Natural killer cell (primary cell): ENCODE measurements around the gene DARS2. TPM values are rescaled to one million over a fixed set of nuclear protein-coding genes. Genes with fewer than 3 reads are reported as not detected.
"Not testable (repeated sequence)": the region's sequence is repeated elsewhere in the genome, so short reads cannot be mapped to it uniquely, and the experiment has no call there.

ENCODE experiments used
- ATAC-seq, 3 donors: fragments of 150-1000 bp in 2 of 3; fragments of 200-7000 bp in 1 of 3; cut with Tn5 transposase; 1 replicate in 1 of 3; 2 replicates in 2 of 3; pipeline ENCODE4 v1.10.0; 2021; ENCODE audit warnings: mild to moderate bottlenecking in 2 of 3, moderate library complexity in 2 of 3
- DNase-seq, 2 donors: peaks; one replicate each; pipeline versions ENCODE4 v3.0.0 to v3.0.0-alpha.2; 2013 to 2021; ENCODE audit warnings: mixed read lengths in 1 of 2
- H3K27ac ChIP-seq: one replicate; pipeline ENCODE4 v1.5.1; 2013; ENCODE audit warnings: mild to moderate bottlenecking, low read length
- H3K27me3 ChIP-seq: one replicate; pipeline ENCODE4 v1.6.1; 2013; ENCODE audit warnings: low read length; ENCODE audit not compliant: control insufficient read depth, insufficient read depth
- H3K36me3 ChIP-seq: one replicate; pipeline ENCODE4 v1.6.1; 2013; ENCODE audit warnings: low read length; ENCODE audit not compliant: control insufficient read depth, insufficient read depth
- H3K4me1 ChIP-seq: one replicate; pipeline ENCODE4 v1.6.1; 2013; ENCODE audit warnings: low read length; ENCODE audit not compliant: control insufficient read depth, insufficient read depth
- H3K4me3 ChIP-seq: one replicate; pipeline ENCODE4 v1.5.1; 2013; ENCODE audit warnings: low read length
- H3K9me3 ChIP-seq: one replicate; pipeline ENCODE4 v1.6.1; 2013; ENCODE audit warnings: low read length; ENCODE audit not compliant: control insufficient read depth, insufficient read depth
- H3K27ac Mint-ChIP-seq, 2 donors: one replicate each; pipeline ENCODE4 v1.8.0; 2022; ENCODE audit warnings: mild to moderate bottlenecking in 2 of 2, mixed read lengths in 2 of 2, moderate library complexity in 1 of 2
- H3K27me3 Mint-ChIP-seq, 2 donors: one replicate each; pipeline ENCODE4 v1.8.0; 2022; ENCODE audit warnings: low read depth in 2 of 2, mixed read lengths in 2 of 2
- H3K36me3 Mint-ChIP-seq: one replicate; pipeline ENCODE4 v1.8.0; 2022; ENCODE audit warnings: mixed read lengths
- H3K4me1 Mint-ChIP-seq, 2 donors: one replicate each; pipeline ENCODE4 v1.8.0; 2022; ENCODE audit warnings: mixed read lengths in 2 of 2
- H3K4me3 Mint-ChIP-seq: one replicate; pipeline ENCODE4 v1.8.0; 2022; ENCODE audit warnings: mild to moderate bottlenecking, moderate library complexity, mixed read lengths
- H3K9me3 Mint-ChIP-seq, 2 donors: one replicate each; pipeline ENCODE4 v1.8.0; 2022; ENCODE audit warnings: mixed read lengths in 2 of 2
- WGBS: methylation state at CpG from one replicate; pipeline ENCODE4 v1.1.7; 2013; ENCODE audit warnings: missing lambda C conversion rate; ENCODE audit not compliant: insufficient coverage; 5-methylcytosine and 5-hydroxymethylcytosine counted together
- intact Hi-C: fragments of 100-400 bp; cut with micrococcal nuclease; formaldehyde crosslinking; loops from one replicate; pipeline ENCODE4 v1.14.2; 2022
- total RNA-seq, 4 donors: library from RNA; stranded (reverse); fragments of 120-200 nt in 1 of 4; gene quantifications; one replicate each; pipeline versions ENCODE4 v1.2.3 to v1.2.4, GENCODE V29; 2013 to 2022
- TF ChIP-seq, protein P1 (sequence below): fragments of 200-600 bp; IDR thresholded peaks from one replicate; pipeline ENCODE4 v1.8.0; 2022; ENCODE audit warnings: antibody characterized with exemption

The DARS2 gene
- total RNA-seq, 3 donors from 2014 or later (not counting 1 experiment from before 2014, with no cell fraction given), result 5.0 to 8.4 (median 5.8) TPM

DNA sequence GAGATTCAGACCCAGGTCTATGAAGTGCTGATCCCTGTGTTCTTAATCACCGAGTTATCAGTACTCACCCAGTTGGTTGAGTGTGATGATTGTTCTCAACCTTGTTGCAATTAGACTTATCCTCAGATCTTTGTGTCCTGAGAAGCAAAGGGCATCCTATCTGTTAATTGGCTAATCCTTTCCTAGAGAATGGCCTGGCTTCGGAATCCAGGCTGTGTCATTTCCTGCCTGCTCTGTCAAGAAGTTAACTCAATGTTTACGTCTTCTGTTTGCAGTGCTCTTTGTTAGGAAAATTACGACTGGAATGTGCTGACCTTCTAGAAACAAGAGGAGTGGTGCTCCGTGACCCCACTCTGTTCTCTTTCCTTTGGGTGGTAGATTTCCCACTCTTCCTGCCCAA is 28.6 kb downstream of the DARS2 start:
- H3K4me3 Mint-ChIP-seq, result no peak overlapping the region
- H3K27me3 Mint-ChIP-seq, result no peaks in the 10 kb centered on the region
- H3K36me3 Mint-ChIP-seq, result peaks cover 9% of the 10 kb centered on the region
- 93% methylated on average over 5 of the region's 5 CpGs for WGBS
- intact Hi-C loops, result no loop called here
- DNase-seq (no peak), ATAC-seq (no peak)
- Histone ChIP-seq H3K27me3 (no peaks in the 10 kb centered on the region), H3K4me3 (no peak overlapping the region), H3K9me3 (no peaks in the 10 kb centered on the region), H3K27ac (no peak overlapping the region), H3K36me3 (peaks cover 46% of the 10 kb centered on the region), H3K4me1 (no peaks in the 10 kb centered on the region)
- peaks cover 0 to 6% of the 10 kb centered on the region in 2 donors for H3K4me1 Mint-ChIP-seq
- no peaks in the 10 kb centered on the region for H3K9me3 Mint-ChIP-seq
- TF ChIP-seq, protein P1, sequence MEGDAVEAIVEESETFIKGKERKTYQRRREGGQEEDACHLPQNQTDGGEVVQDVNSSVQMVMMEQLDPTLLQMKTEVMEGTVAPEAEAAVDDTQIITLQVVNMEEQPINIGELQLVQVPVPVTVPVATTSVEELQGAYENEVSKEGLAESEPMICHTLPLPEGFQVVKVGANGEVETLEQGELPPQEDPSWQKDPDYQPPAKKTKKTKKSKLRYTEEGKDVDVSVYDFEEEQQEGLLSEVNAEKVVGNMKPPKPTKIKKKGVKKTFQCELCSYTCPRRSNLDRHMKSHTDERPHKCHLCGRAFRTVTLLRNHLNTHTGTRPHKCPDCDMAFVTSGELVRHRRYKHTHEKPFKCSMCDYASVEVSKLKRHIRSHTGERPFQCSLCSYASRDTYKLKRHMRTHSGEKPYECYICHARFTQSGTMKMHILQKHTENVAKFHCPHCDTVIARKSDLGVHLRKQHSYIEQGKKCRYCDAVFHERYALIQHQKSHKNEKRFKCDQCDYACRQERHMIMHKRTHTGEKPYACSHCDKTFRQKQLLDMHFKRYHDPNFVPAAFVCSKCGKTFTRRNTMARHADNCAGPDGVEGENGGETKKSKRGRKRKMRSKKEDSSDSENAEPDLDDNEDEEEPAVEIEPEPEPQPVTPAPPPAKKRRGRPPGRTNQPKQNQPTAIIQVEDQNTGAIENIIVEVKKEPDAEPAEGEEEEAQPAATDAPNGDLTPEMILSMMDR, result no peak
- H3K27ac Mint-ChIP-seq, result no peak overlapping the region

DNA sequence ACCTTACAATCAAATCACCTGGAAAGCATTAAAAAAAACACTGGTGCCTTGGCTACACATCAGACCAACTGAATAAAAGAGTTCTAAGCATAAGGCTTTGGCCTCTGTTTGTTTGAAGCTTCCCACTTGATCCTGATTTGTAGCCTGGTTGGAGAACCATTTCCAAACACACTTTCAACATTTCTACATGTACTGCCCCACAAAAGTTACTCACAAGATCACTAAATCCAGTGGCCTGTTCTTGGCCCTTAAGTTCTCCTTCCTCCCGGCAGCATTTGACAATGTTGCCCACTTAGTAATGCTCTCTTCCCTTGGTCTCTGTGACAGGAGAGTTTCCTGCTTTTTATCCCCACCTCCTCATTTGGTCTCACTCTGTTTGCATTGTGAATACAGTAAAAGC is 31.5 kb downstream of the DARS2 start:
- no peak for DNase-seq
- Histone ChIP-seq H3K9me3 (no peaks in the 10 kb centered on the region), H3K4me3 (no peak overlapping the region), H3K27ac (no peak overlapping the region), H3K27me3 (no peaks in the 10 kb centered on the region), H3K4me1 (no peaks in the 10 kb centered on the region), H3K36me3 (peaks cover 54% of the 10 kb centered on the region)
- WGBS, result 100% methylated on average over 1 of the region's 1 CpG
- H3K4me1 Mint-ChIP-seq, result peaks cover 0 to 6% of the 10 kb centered on the region in 2 donors
- peak overlapping the region in 1 of 2 donors; percentile 22 for H3K27ac Mint-ChIP-seq
- TF ChIP-seq, protein P1, result no peak
- peaks cover 9% of the 10 kb centered on the region for H3K36me3 Mint-ChIP-seq
- H3K4me3 Mint-ChIP-seq, result no peak overlapping the region
- intact Hi-C loops, result no loop called here
- H3K27me3 Mint-ChIP-seq, result no peaks in the 10 kb centered on the region
- no peak for ATAC-seq
- H3K9me3 Mint-ChIP-seq, result no peaks in the 10 kb centered on the region

DNA sequence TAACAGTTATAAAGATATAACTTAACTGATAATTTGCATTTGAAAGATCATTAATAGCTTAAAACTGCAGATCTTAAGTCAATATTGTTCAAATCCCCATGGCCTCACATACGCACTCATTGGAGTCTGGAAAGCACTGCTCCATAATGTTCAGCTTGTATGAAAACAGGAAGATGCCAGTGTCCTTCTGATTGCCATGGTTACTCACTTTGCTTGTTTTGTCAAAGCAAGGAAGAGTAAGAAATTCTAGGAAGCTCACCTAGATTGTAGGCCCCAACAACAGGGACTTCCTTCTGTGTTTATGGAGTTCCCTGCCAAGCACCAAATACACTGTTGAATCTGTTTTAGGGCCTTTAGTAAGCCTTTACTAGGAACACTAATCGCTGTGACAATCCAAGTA is 32.4 kb downstream of the DARS2 start:
- DNase-seq (no peak), ATAC-seq (no peak)
- no peaks in the 10 kb centered on the region for H3K27me3 ChIP-seq
- H3K27me3 Mint-ChIP-seq, result no peaks in the 10 kb centered on the region
- no peak overlapping the region for H3K4me3 Mint-ChIP-seq
- H3K9me3 Mint-ChIP-seq, result no peaks in the 10 kb centered on the region
- no peak overlapping the region for H3K27ac ChIP-seq
- H3K4me1 ChIP-seq, result no peaks in the 10 kb centered on the region
- peaks cover 0 to 6% of the 10 kb centered on the region in 2 donors for H3K4me1 Mint-ChIP-seq
- intact Hi-C loops, result no loop called here
- H3K36me3 ChIP-seq, result peaks cover 52% of the 10 kb centered on the region
- H3K9me3 ChIP-seq, result no peaks in the 10 kb centered on the region
- H3K36me3 Mint-ChIP-seq, result peaks cover 9% of the 10 kb centered on the region
- no peak overlapping the region for H3K27ac Mint-ChIP-seq
- TF ChIP-seq, protein P1, result no peak
- H3K4me3 ChIP-seq, result no peak overlapping the region
- WGBS, result 100% methylated on average over 2 of the region's 2 CpGs

DNA sequence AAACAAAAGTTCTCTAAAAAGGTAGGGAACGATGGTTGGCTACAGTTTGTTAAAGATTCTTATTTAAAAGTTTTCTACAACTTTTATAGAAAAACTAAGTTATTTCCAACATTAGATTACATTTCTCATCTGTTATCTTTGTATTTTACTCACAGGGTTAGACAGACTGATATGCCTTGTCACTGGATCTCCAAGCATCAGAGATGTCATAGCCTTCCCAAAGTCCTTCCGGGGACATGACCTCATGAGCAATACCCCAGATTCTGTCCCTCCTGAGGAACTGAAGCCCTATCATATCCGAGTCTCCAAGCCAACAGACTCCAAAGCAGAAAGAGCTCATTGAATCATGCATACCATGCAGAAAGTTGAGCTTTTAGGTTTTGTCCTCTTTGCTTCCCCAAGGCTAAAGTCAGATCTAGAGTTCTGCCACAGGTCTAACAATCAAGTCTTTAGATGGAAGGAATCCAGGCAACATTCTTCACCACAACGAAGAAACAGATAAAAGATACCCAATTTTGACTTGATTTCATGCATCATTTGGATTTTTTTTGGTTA is 33.0 kb downstream of the DARS2 start:
- no peak for DNase-seq
- Histone ChIP-seq H3K36me3 (peaks cover 52% of the 10 kb centered on the region), H3K27me3 (no peaks in the 10 kb centered on the region), H3K9me3 (no peaks in the 10 kb centered on the region), H3K4me3 (no peak overlapping the region), H3K27ac (no peak overlapping the region), H3K4me1 (no peaks in the 10 kb centered on the region)
- no peaks in the 10 kb centered on the region for H3K9me3 Mint-ChIP-seq
- WGBS, result 95% methylated on average over 3 of the region's 4 CpGs
- TF ChIP-seq, protein P1, result no peak
- H3K4me1 Mint-ChIP-seq, result peaks cover 0 to 6% of the 10 kb centered on the region in 2 donors
- peaks cover 9% of the 10 kb centered on the region for H3K36me3 Mint-ChIP-seq
- no peak for ATAC-seq
- no peak overlapping the region for H3K4me3 Mint-ChIP-seq
- peak overlapping the region in 1 of 2 donors; percentile 4 for H3K27ac Mint-ChIP-seq
- H3K27me3 Mint-ChIP-seq, result no peaks in the 10 kb centered on the region
- intact Hi-C loops, result no loop called here

DNA sequence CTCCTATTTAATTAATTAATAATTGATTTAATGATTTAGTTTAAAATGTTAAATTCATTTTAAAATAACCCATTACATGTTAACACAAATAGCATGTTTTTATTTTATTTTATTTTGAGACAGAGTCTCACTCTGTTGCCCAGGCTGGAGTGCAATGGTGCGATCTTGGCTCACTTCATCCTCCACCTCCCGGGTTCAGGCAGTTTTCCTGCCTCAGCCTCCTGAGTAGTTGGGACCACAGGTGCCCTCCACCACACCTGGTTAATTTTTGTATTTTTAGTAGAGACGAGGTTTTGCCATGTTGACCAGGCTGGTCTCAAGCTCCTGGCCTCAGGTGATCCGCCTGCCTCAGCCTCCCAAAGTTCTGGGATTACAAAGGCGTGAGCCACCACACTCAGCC is 35.1 kb downstream of the DARS2 start:
- H3K36me3 ChIP-seq, result peaks cover 60% of the 10 kb centered on the region
- H3K27ac Mint-ChIP-seq, H3K4me3 ChIP-seq, H3K27me3 Mint-ChIP-seq, DNase-seq, H3K9me3 Mint-ChIP-seq, H3K9me3 ChIP-seq, H3K27me3 ChIP-seq, intact Hi-C loops, H3K27ac ChIP-seq, H3K4me1 ChIP-seq, H3K4me3 Mint-ChIP-seq, ATAC-seq: not testable (repeated sequence)
- H3K36me3 Mint-ChIP-seq, result peaks cover 17% of the 10 kb centered on the region
- peaks cover 9 to 15% of the 10 kb centered on the region in 2 donors for H3K4me1 Mint-ChIP-seq
- 100% methylated on average over 3 of the region's 5 CpGs for WGBS
